PC-9 (cell line): ENCODE data around the gene STK16.

Experiments used
- CTCF ChIP-seq: fragments of 200-600 bp; sonication (generic); conservative IDR thresholded peaks from 2 replicates; pipeline ENCODE4 v1.6.1; 2017; ENCODE audit warnings: mixed run types, antibody characterized with exemption, mild to moderate bottlenecking, moderate library complexity
- EZH2 ChIP-seq: fragments of 200-600 bp; sonication (generic); IDR thresholded peaks from 2 replicates; pipeline ENCODE4 v1.8.0; 2017; ENCODE audit warnings: antibody characterized with exemption, low read depth

- TF ChIP-seq CTCF (no peak), EZH2 (no peak)
These were observed 16.4 kb upstream of the STK16 start for GRCh38 chr2:219228911-219229304.
